Osteoblast (primary cell): ENCODE results near the gene LCAT. TPM values are rescaled to one million over a fixed set of nuclear protein-coding genes. Genes with fewer than 3 reads are reported as not detected.
A peak's percentile ranks its signal among the peaks of the same experiment; 100 is the strongest.

Source experiments
- DNase-seq: peaks from one replicate; pipeline ENCODE4 v3.0.0; 2011; ENCODE audit warnings: low spot score, mixed read lengths; ENCODE audit not compliant: insufficient read length; ENCODE audit errors: missing footprints
- H2AFZ ChIP-seq: 2 replicates; pipeline ENCODE4 v1.6.0; 2011; ENCODE audit warnings: mild to moderate bottlenecking, low read length
- H3K27ac ChIP-seq: 2 replicates; pipeline ENCODE4 v1.5.1; 2011; ENCODE audit warnings: mild to moderate bottlenecking, low read depth, low read length, moderate library complexity
- H3K27me3 ChIP-seq: 2 replicates; pipeline ENCODE4 v1.6.0; 2012; ENCODE audit warnings: mild to moderate bottlenecking, control low read depth, inconsistent platforms, low read length, moderate library complexity; ENCODE audit not compliant: insufficient read depth
- H3K36me3 ChIP-seq: 2 replicates; pipeline ENCODE4 v1.5.1; 2011; ENCODE audit warnings: mild to moderate bottlenecking, low read length, control low read depth, moderate library complexity; ENCODE audit not compliant: insufficient read depth
- H3K4me1 ChIP-seq: 2 replicates; pipeline ENCODE4 v1.5.1; 2011; ENCODE audit warnings: mild to moderate bottlenecking, low read length, control low read depth, moderate library complexity; ENCODE audit not compliant: insufficient read depth
- H3K4me2 ChIP-seq: 2 replicates; pipeline ENCODE4 v1.6.0; 2011; ENCODE audit warnings: mild to moderate bottlenecking, low read length; ENCODE audit not compliant: insufficient read depth
- H3K4me3 ChIP-seq: fragments of 200-600 bp; sonication (generic); 3 replicates; pipeline ENCODE4 v1.5.1; 2012; ENCODE audit warnings: mild to moderate bottlenecking, low read length, inconsistent platforms; ENCODE audit not compliant: insufficient read depth
- H3K79me2 ChIP-seq: 2 replicates; pipeline ENCODE4 v1.6.0; 2012; ENCODE audit warnings: mild to moderate bottlenecking, low read length, control low read depth, inconsistent platforms; ENCODE audit not compliant: insufficient read depth
- H3K9me3 ChIP-seq: 2 replicates; pipeline ENCODE4 v1.5.1; 2011; ENCODE audit warnings: low read depth, low read length, control low read depth
- H4K20me1 ChIP-seq: 2 replicates; pipeline ENCODE4 v1.6.0; 2012; ENCODE audit warnings: mild to moderate bottlenecking, low read length, control low read depth; ENCODE audit not compliant: insufficient read depth
- total RNA-seq: library from RNA; depleted of rRNA; stranded (reverse); fragments of >200 nt; gene quantifications from 2 replicates; pipeline ENCODE4 v1.2.3, GENCODE V29; 2012
- TF ChIP-seq, protein P1 (sequence below): IDR thresholded peaks from 2 replicates; pipeline ENCODE4 v1.5.1; 2011; ENCODE audit warnings: mild to moderate bottlenecking, low read depth, low read length, moderate library complexity; ENCODE audit errors: extremely low read depth

The LCAT gene
- total RNA-seq, 1 donor, result 6.9 TPM

DNA sequence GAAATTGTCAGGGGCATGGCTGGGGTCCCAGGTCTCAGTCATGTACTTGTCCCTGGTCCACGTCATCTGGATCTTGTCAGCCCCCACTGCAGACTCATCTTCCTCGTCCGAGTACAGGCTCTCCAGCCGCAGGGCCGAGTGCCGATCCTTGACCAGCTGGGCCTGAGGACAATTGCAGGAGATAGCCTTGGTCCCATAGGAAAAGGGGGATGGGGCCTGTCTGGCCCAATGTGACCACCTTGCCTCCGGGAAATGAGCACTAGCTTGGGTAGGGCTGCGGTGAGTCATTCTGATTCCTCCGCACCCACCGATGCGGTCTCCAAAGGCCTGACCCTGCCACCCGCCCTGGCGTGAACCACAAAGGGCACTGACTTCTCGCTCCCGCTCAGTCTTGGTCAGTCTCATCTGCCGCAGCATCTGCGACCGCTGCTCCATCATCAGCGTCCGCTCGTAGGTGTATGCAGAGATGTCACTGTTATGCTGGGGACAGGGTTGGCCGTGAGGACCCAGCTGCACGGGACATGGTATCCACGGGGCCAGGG, 1.5 kb upstream of the LCAT start:
- no peaks in the 10 kb centered on the region for H3K9me3 ChIP-seq
- H3K27me3 ChIP-seq, result no peaks in the 10 kb centered on the region
- H3K4me1 ChIP-seq, result no peaks in the 10 kb centered on the region
- TF ChIP-seq, protein P1, sequence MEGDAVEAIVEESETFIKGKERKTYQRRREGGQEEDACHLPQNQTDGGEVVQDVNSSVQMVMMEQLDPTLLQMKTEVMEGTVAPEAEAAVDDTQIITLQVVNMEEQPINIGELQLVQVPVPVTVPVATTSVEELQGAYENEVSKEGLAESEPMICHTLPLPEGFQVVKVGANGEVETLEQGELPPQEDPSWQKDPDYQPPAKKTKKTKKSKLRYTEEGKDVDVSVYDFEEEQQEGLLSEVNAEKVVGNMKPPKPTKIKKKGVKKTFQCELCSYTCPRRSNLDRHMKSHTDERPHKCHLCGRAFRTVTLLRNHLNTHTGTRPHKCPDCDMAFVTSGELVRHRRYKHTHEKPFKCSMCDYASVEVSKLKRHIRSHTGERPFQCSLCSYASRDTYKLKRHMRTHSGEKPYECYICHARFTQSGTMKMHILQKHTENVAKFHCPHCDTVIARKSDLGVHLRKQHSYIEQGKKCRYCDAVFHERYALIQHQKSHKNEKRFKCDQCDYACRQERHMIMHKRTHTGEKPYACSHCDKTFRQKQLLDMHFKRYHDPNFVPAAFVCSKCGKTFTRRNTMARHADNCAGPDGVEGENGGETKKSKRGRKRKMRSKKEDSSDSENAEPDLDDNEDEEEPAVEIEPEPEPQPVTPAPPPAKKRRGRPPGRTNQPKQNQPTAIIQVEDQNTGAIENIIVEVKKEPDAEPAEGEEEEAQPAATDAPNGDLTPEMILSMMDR, result no peak
- no peak overlapping the region for H3K4me3 ChIP-seq
- H2AFZ ChIP-seq, result no peak overlapping the region
- H3K79me2 ChIP-seq, result peaks cover 8% of the 10 kb centered on the region
- peaks cover 50% of the 10 kb centered on the region for H4K20me1 ChIP-seq
- H3K4me2 ChIP-seq, result no peak overlapping the region
- DNase-seq, result no peak
- H3K36me3 ChIP-seq, result peaks cover 92% of the 10 kb centered on the region
- H3K27ac ChIP-seq, result no peak overlapping the region

DNA sequence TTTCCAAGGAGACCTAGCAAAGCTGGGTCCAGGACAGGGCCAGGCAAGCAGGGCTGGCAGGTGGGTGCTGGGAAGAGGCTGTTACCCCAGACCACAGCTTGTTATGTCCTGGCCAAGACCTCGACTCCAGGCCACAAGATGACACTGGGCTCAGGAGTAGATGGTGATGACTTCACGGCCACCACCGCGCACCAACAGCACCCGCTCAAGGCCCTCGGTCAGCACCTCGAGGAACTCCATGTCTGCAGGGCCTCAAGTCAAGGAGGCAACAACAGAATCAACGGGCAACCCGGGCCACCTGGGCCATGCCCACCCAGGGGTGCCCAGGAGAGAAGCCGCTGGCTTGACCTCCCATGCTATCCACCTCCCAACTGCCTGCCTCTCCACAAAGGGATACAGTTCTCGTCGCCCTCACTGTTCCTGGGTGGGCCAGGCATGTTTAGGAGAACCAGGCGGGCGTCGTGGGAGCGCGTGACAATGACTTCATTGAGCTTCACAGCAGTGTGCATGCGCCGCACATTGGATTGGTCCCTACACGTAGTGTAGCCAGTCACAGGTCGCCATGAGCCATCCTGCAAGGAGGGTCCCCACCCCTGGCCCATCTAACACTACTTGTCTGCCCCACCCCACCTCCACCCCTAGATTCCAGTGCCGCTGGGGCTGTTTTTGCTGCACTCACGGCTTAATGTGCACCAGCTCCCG, 921 bp upstream of the LCAT start:
- Histone ChIP-seq H3K4me2 (no peak overlapping the region), H3K79me2 (peaks cover 14% of the 10 kb centered on the region), H2AFZ (no peak overlapping the region), H3K27ac (peak overlapping the region; percentile 27), H3K36me3 (peaks cover 92% of the 10 kb centered on the region), H3K4me3 (no peak overlapping the region), H3K4me1 (no peaks in the 10 kb centered on the region), H3K9me3 (no peaks in the 10 kb centered on the region), H3K27me3 (no peaks in the 10 kb centered on the region), H4K20me1 (peaks cover 51% of the 10 kb centered on the region)
- TF ChIP-seq, protein P1, result no peak
- DNase-seq, result no peak

- DNase-seq, result peak; percentile 72
- Histone ChIP-seq H3K27ac (peak overlapping the region; percentile 27), H3K4me2 (no peak overlapping the region), H2AFZ (no peak overlapping the region), H3K9me3 (no peaks in the 10 kb centered on the region), H3K4me3 (no peak overlapping the region), H3K79me2 (peaks cover 20% of the 10 kb centered on the region), H3K36me3 (peaks cover 92% of the 10 kb centered on the region), H3K4me1 (no peaks in the 10 kb centered on the region), H3K27me3 (no peaks in the 10 kb centered on the region), H4K20me1 (peaks cover 47% of the 10 kb centered on the region)
- TF ChIP-seq, protein P1, result no peak
These were observed 683 bp downstream of the LCAT start for GRCh38 chr16:67943256-67943618.

DNA sequence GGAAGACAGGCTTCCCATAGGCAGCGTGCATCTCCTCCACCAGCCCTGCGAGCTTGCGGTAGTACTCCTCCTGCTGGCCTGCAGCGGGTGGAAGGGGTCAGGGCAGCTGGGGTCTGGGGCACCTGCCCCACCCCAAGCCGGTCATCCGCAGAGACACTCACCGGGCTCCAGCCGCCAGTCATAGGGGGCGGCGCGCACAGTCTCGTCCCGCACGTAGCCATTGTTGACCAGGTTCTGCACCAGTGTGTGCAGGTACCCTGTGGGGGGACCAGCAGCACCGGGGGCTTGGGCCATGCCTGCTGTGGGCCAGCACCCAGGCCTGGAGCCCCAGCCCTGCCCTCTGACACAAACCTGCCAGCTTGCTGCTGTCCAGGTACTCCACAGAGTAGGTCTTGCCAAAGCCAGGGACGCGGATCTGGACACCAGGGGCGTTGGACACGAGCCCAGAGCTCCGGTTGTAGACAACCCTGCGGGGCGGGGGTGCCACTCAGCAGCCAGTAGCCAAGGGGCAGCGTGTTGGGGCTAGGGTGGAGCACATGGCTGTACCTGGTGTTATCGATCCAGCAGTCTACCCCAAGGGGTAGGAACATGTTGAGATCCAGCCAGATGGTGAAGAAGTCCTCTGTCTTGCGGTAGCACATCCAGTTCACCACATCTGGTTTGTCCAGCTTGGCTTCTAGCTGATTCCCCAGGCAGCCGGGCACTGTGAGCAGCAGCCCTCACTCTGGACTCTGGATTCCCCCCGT, 1.2 kb downstream of the LCAT start:
- TF ChIP-seq, protein P1, result no peak

More for the DNA sequence above, 1.2 kb downstream of the LCAT start:
- Histone ChIP-seq H3K4me3 (no peak overlapping the region), H3K27ac (no peak overlapping the region), H3K36me3 (peaks cover 87% of the 10 kb centered on the region), H3K4me2 (no peak overlapping the region), H4K20me1 (peaks cover 43% of the 10 kb centered on the region), H3K9me3 (no peaks in the 10 kb centered on the region), H3K79me2 (peaks cover 20% of the 10 kb centered on the region), H3K27me3 (no peaks in the 10 kb centered on the region), H2AFZ (no peak overlapping the region), H3K4me1 (no peaks in the 10 kb centered on the region)
- peak; percentile 79 for DNase-seq
